Activated CD4-positive, alpha-beta T cell treated with anti-CD3 and anti-CD28 coated beads, Interleukin-2, Interleukin-4, amounts not matched to agents 100 ng/mL and 50 ng/mL, durations not matched to agents 16 hours and 8 hours (primary cell): ENCODE results near the gene KREMEN1.

Experiments
- DNase-seq: peaks from one replicate; pipeline ENCODE4 v3.0.0-alpha.2; 2020; ENCODE audit warnings: low spot score

KREMEN1 gene

GRCh38 chr22:29049655-29050263 is 23.1 kb upstream of the KREMEN1 start:
- no peak for DNase-seq

- DNase-seq, result no peak
Observed at GRCh38 chr22:29050457-29050856, 22.4 kb upstream of the KREMEN1 start.

GRCh38 chr22:29053048-29053702 is 19.7 kb upstream of the KREMEN1 start:
- DNase-seq, result no peak

- DNase-seq, result no peak
Observed at GRCh38 chr22:29054251-29054767, 18.5 kb upstream of the KREMEN1 start.

DNA sequence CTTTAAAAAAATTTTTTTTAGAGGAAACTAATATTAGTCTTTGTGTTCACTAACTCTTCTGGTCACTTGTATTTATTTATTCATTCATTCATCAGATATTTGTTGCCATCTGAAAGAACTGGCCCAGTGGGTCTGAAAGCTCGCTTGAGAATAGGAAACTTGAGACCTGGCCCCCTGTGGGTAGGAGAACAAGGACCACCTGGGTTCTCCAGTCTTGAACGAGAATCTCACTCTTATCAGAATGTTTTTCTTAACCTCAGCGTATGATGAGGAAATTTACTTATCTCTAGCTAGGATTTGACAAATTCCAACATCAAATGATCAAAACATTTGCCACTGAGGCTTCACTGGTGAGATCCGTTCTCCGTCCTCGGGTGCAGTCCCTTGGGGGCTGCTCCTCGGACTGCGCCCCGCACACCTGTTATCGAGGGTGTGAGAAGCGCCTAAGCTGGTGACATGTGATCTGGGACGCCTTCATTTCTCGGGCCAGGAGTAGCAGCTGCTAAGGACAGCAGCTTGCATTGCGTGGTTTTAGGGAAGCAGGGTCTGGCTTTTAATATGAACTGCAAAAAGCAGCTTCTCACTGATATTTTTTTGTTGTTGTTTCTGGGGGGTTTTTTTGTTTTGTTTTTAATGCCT is 17.5 kb upstream of the KREMEN1 start:
- no peak for DNase-seq

- DNase-seq, result no peak
Observed at GRCh38 chr22:29056472-29056871, 16.4 kb upstream of the KREMEN1 start.

DNA sequence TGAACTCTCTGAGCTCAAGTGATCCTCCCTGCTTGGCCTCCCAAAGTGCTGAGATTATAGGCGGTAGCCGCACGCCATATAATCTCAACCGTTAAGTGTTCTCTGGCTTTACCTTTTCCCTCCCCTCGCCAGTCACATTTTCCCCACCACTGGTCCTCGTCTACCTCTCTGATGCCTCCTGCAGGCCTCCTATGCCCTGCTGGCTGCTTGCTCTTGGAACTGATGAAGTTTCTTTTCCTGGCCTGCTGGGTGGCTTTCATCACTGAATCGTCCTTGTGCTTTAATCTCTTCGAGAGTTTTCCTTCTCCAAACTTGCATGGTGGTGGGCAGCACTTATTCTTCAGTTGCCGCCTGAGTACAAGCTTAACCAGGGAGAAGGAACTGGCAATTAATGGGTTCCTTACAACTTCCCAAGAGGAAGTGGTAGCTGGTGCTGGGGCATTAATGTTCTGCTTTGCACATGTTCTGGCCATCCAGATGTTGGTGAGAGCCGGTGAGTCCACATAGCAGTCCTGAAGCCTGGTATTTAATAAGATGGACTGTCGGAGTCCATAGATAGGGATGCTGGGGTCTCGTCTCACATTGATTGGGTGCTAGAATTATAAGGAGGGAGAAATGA is 12.5 kb upstream of the KREMEN1 start:
- no peak for DNase-seq

GRCh38 chr22:29060931-29061330 is 11.9 kb upstream of the KREMEN1 start:
- no peak for DNase-seq

GRCh38 chr22:29061773-29062172 is 11.1 kb upstream of the KREMEN1 start, which contains the start of gene C22orf31:
Gene C22orf31 (minus strand): TSS chr22:29061831. CDS start chr22:29061792, 39 bp downstream.
- DNase-seq, result no peak

DNA sequence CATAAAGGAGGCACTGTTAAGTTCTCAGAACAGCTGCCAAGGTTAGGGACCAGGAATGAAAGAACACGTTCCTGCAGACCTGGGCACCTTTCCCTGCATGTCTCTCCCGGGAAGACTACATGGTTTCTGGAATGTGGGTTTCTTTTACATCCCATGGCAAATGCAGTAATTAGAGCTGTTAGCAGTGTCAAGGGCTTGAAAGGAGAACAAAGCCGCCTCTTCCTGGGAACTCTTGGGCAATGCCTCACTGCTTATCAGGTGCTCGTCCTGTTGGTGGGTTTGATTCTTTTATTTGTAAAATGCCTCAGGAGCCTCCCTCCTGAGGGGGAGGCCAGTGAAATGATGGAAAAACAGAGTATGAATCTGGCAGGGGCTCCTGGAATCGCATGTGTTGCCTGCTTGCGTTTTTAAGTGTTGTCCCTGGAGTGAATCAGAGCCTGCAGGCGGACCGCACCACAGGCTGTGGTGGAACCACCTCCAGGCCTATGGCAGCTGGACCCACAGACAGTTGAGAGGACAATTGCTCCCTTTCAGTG is 10.5 kb upstream of the KREMEN1 start:
- DNase-seq, result no peak

GRCh38 chr22:29065468-29066190 is 7.2 kb upstream of the KREMEN1 start:
- no peak for DNase-seq

DNA sequence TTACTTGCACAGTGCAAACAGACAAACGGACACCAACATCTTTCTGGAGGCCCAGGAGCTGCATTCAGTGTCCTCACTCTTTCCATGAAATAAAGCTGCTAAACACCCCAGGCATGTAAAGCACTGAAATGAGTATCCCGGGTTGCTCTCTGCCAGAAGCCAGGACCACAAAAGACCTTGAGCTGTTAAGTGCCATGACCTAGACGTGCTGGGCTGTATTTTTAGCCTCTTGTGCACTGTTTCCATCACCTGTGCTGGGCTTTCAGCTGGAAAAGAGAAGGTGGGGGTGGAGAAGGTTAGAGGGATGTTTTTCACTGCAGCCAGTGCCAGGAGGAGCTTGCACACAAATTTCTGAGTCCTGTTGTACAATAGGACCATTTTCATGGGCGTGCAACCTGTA is 3.4 kb upstream of the KREMEN1 start:
- DNase-seq, result no peak

- no peak for DNase-seq
Observed at GRCh38 chr22:29070490-29070889, 2.3 kb upstream of the KREMEN1 start.

GRCh38 chr22:29071261-29072045 is 1.4 kb upstream of the KREMEN1 start:
- peak; percentile 22 for DNase-seq

GRCh38 chr22:29072193-29072978 is 449 bp upstream of the KREMEN1 start:
- DNase-seq, result peak; percentile 81

DNA sequence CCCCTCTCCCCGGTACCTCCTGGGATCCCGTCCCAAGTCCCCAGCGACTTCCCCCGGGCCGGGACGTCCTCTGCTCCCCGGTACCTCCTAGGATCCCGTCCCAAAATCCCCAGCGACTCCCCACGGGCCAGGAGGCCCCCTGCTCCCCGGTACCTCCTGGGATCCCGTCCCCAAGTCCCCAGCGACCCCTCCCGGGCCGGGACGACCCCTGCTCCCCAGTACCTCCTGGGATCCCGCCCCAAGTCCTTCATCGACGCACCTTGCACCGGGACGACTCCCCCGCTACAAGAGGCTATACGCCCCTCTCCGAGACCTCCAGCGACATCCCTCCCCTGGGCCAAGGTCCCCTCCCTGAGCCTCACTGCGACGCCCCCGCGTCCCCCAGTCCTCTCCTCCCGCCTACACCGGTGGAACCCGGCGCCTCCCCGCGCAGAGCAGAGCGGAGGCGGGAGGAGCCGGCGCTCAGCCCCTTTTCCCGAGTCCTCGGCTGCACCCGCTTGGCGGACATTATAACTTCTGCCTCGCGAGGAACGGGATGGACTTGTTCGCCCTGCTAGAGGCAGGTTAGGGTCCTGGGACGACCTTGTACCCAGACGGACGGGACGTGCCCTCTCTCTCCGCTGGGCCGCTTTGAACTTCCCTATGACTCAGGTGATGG is 912 bp downstream of the KREMEN1 start:
- no peak for DNase-seq

GRCh38 chr22:29074276-29074772 is 1.5 kb downstream of the KREMEN1 start:
- no peak for DNase-seq

- DNase-seq, result no peak
Observed at GRCh38 chr22:29078036-29078868, 5.4 kb downstream of the KREMEN1 start.

DNA sequence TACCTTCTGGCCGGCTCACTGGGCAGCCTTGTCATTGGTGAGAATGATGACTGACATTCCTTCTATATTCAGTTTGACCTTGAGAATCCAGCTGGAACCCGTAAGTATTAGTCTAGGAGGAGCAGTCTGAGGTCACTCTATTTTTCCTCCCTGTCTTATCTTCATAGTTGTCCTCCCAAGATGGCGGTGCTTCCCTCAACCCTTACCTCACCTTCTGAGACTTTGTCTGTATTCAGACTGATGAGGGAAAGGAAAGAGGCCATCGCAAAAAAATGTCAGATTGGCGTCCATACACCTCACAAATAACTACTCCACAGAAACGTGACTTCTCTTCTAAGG is 6.0 kb downstream of the KREMEN1 start:
- DNase-seq, result no peak
